ENCODE results near the gene TCOF1. TPM values are rescaled to one million over a fixed set of nuclear protein-coding genes. Genes with fewer than 3 reads are reported as not detected.

Gene TCOF1
- total RNA-seq, 2 experiments from 2014 or later, result 40.4 to 43.2 TPM

GRCh38 chr5:150347451-150347850 is 10.0 kb upstream of the TCOF1 start:
- H3K4me1 ChIP-seq (ENCODE audit: insufficient read depth, low read length), result peaks cover 15% of the 10 kb centered on the region
- no peak for ATAC-seq (ENCODE audit: poor library complexity)
- Mint-ChIP-seq H3K36me3 (ENCODE audit: low read depth) (no peaks in the 10 kb centered on the region), H3K27me3 (no peaks in the 10 kb centered on the region), H3K27ac (no peak overlapping the region), H3K4me1 (ENCODE audit: low read depth) (peaks cover 14% of the 10 kb centered on the region), H3K9me3 (no peaks in the 10 kb centered on the region), H3K4me3 (no peak overlapping the region)
- H3K27ac ChIP-seq (ENCODE audit: low read depth in 1 of 2, low read length in 2 of 2), result no peak overlapping the region
- no peak overlapping the region for H3K4me3 ChIP-seq (ENCODE audit: low read length)
- no peak for DNase-seq
- no peak for TF ChIP-seq CTCF (IDR thresholded peaks at IDR 0.05)
- CTCF ChIA-PET, result no interaction called here
- no peaks in the 10 kb centered on the region for H3K36me3 ChIP-seq (ENCODE audit: insufficient read depth, low read length)
- no peaks in the 10 kb centered on the region for H3K9me3 ChIP-seq (ENCODE audit: control insufficient read depth in 1 of 2, insufficient read depth in 1 of 2, low read length in 2 of 2)
- intact Hi-C loops (cut with DNase I, micrococcal nuclease), result no loop called here
- POLR2A ChIA-PET, result no interaction called here
- H3K27me3 ChIP-seq (ENCODE audit: control insufficient read depth in 1 of 2, insufficient read depth in 2 of 2, low read length in 2 of 2), result no peaks in the 10 kb centered on the region

- Histone ChIP-seq H3K4me1 (ENCODE audit: insufficient read depth, low read length) (peaks cover 13% of the 10 kb centered on the region), H3K9me3 (ENCODE audit: control insufficient read depth in 1 of 2, insufficient read depth in 1 of 2, low read length in 2 of 2) (no peaks in the 10 kb centered on the region), H3K27me3 (ENCODE audit: control insufficient read depth in 1 of 2, insufficient read depth in 2 of 2, low read length in 2 of 2) (no peaks in the 10 kb centered on the region), H3K36me3 (ENCODE audit: insufficient read depth, low read length) (no peaks in the 10 kb centered on the region), H3K27ac (ENCODE audit: low read depth in 1 of 2, low read length in 2 of 2) (no peak overlapping the region), H3K4me3 (ENCODE audit: low read length) (no peak overlapping the region)
- Mint-ChIP-seq H3K4me3 (no peak overlapping the region), H3K27me3 (no peaks in the 10 kb centered on the region), H3K36me3 (ENCODE audit: low read depth) (no peaks in the 10 kb centered on the region), H3K9me3 (no peaks in the 10 kb centered on the region), H3K27ac (no peak overlapping the region), H3K4me1 (ENCODE audit: low read depth) (peaks cover 14% of the 10 kb centered on the region)
- no peak for DNase-seq
- POLR2A ChIA-PET, result no interaction called here
- no peak for TF ChIP-seq CTCF (IDR thresholded peaks at IDR 0.05)
- CTCF ChIA-PET, result no interaction called here
- intact Hi-C loops (cut with DNase I, micrococcal nuclease), result loop anchor here (5.0 to 10.0 kb wide), 4 partner anchors 187 to 1005 kb away; partner anchors contain the start of genes CSNK1A1 (in 1 of the 2) and GRPEL2 (in 1 of the 2)
- ATAC-seq (ENCODE audit: poor library complexity), result no peak
These were observed 7.7 kb upstream of the TCOF1 start for GRCh38 chr5:150349681-150350275.

DNA sequence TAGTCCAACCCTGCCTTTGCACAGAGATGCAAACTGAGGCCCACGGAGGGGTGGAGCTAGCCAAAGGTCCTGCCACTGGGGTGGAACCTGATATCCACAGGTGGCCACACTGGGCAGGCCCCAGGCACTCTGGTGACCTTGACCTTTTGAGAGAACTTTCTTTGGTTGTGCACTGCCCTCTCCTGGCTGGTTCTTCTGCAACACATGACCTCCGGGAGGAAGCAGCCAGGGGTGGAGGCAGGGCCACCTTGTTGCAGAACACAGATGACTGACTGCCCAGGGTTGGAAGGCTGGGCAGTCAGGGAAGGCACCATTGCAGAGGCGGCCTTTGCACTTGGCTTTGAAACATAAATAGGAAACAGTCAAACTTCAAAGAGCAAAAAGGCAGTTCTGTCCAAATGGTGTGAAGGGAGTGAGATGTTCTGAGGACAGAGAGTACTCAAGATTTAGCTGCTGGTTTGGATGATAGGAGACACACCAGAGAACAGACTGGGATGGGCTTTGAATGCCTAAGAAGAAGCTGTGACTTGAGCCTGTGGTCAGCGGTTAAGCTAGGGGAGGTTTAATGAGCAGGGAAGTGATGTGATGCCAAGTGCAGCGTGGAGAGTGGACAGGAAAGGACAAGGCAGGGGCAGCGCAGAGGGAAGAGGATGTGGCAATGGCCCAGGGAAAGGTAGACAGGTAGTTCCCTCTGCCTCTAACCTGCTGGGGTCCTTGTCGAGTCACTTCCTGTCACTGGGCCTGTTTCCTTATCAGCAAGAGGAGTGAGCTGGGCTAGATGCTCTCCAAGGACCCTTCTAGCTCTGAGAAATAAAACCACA is 6.8 kb upstream of the TCOF1 start:
- intact Hi-C loops (cut with DNase I, micrococcal nuclease), result loop anchor here (5.0 to 10.0 kb wide), 4 partner anchors 188 to 1006 kb away; partner anchors contain the start of genes CSNK1A1 (in 1 of the 2) and GRPEL2 (in 1 of the 2)
- no peaks in the 10 kb centered on the region for H3K27me3 Mint-ChIP-seq
- H3K9me3 ChIP-seq (ENCODE audit: control insufficient read depth in 1 of 2, insufficient read depth in 1 of 2, low read length in 2 of 2), result no peaks in the 10 kb centered on the region
- peaks cover 14% of the 10 kb centered on the region for H3K4me1 Mint-ChIP-seq (ENCODE audit: low read depth)
- no peaks in the 10 kb centered on the region for H3K36me3 Mint-ChIP-seq (ENCODE audit: low read depth)
- H3K36me3 ChIP-seq (ENCODE audit: insufficient read depth, low read length), result no peaks in the 10 kb centered on the region
- peaks cover 13% of the 10 kb centered on the region for H3K4me1 ChIP-seq (ENCODE audit: insufficient read depth, low read length)
- H3K4me3 Mint-ChIP-seq, result no peak overlapping the region
- peak in 12 of 14 experiments; percentile 10 to 70 (median 32) for DNase-seq
- H3K27ac Mint-ChIP-seq, result peak overlapping the region; percentile 61
- CTCF ChIA-PET, result no interaction called here
- peak; percentile 78 for ATAC-seq (ENCODE audit: poor library complexity)
- no peak overlapping the region for H3K4me3 ChIP-seq (ENCODE audit: low read length)
- peak overlapping the region in 1 of 2 donors; percentile 40 for H3K27ac ChIP-seq (ENCODE audit: low read depth in 1 of 2, low read length in 2 of 2)
- TF ChIP-seq CTCF (IDR thresholded peaks at IDR 0.05), result peak; percentile 56
- POLR2A ChIA-PET, result interaction anchor here (1.8 kb wide), 1 partner anchor 62 kb away, joined by 7 read pairs; the partner anchor contains the start of gene CD74
- no peaks in the 10 kb centered on the region for H3K27me3 ChIP-seq (ENCODE audit: control insufficient read depth in 1 of 2, insufficient read depth in 2 of 2, low read length in 2 of 2)
- no peaks in the 10 kb centered on the region for H3K9me3 Mint-ChIP-seq
